AG04450 (cell line): ENCODE measurements around the gene SPR. TPM values are rescaled to one million over a fixed set of nuclear protein-coding genes. Genes with fewer than 3 reads are reported as not detected.

Source experiments
- CTCF ChIA-PET: fragments of 300-600, 350-600 bp; formaldehyde crosslinking; extraction: SDS; loops from one replicate; lab custom pipeline; 2022; ENCODE audit warnings: antibody characterized with exemption, inconsistent platforms; lab: Charles Lee
- POLR2A ChIA-PET: fragments of 350-600 bp; formaldehyde crosslinking; extraction: SDS; loops from one replicate; lab custom pipeline; 2021; ENCODE audit warnings: antibody characterized with exemption, inconsistent platforms; lab: Yijun Ruan, JAX
- DNase-seq: peaks from one replicate; pipeline ENCODE4 v3.0.0-alpha.2; 2011; ENCODE audit warnings: low read depth, low spot score
- H3K27ac ChIP-seq: one replicate; pipeline ENCODE4 v1.5.1; 2012; ENCODE audit warnings: low read depth, low read length, control low read depth
- H3K27me3 ChIP-seq: one replicate; pipeline ENCODE4 v1.6.0; 2012; ENCODE audit warnings: low read length; ENCODE audit not compliant: control insufficient read depth, insufficient read depth
- H3K4me3 ChIP-seq: 2 replicates; pipeline ENCODE4 v1.5.1; 2011; ENCODE audit warnings: mild to moderate bottlenecking, low read depth, low read length, control low read depth
- H3K9me3 ChIP-seq: 2 replicates; pipeline ENCODE4 v1.5.1; 2012; ENCODE audit warnings: low read length; ENCODE audit not compliant: control insufficient read depth, insufficient read depth
- polyA plus RNA-seq: library from polyadenylated mRNA; depleted of rRNA; stranded (reverse); fragments of >200 nt; gene quantifications from 2 replicates; pipeline ENCODE4 v1.2.3, GENCODE V29; 2011
- TF ChIP-seq, protein P1 (sequence below): IDR thresholded peaks from 2 replicates; pipeline ENCODE4 v1.5.1; 2011; ENCODE audit warnings: low read depth, low read length, control low read depth, inconsistent platforms

SPR gene
- polyA plus RNA-seq, 1 experiment: 17.5 TPM

GRCh38 chr2:72887740-72888437 is 681 bp downstream of the SPR start:
- POLR2A ChIA-PET: no interaction called here
- Histone ChIP-seq H3K9me3 (no peaks in the 10 kb centered on the region), H3K27me3 (peaks cover 2% of the 10 kb centered on the region), H3K27ac (peak overlapping the region; percentile 52), H3K4me3 (peak overlapping the region; percentile 71)
- CTCF ChIA-PET: interaction anchor here (0.5 to 11.9 kb wide), 34 partner anchors 8 to 1342 kb away, joined by 3 to 222 read pairs (median 4); no protein-coding TSS in a partner anchor
- peak; percentile 68 for DNase-seq
- TF ChIP-seq, protein P1, sequence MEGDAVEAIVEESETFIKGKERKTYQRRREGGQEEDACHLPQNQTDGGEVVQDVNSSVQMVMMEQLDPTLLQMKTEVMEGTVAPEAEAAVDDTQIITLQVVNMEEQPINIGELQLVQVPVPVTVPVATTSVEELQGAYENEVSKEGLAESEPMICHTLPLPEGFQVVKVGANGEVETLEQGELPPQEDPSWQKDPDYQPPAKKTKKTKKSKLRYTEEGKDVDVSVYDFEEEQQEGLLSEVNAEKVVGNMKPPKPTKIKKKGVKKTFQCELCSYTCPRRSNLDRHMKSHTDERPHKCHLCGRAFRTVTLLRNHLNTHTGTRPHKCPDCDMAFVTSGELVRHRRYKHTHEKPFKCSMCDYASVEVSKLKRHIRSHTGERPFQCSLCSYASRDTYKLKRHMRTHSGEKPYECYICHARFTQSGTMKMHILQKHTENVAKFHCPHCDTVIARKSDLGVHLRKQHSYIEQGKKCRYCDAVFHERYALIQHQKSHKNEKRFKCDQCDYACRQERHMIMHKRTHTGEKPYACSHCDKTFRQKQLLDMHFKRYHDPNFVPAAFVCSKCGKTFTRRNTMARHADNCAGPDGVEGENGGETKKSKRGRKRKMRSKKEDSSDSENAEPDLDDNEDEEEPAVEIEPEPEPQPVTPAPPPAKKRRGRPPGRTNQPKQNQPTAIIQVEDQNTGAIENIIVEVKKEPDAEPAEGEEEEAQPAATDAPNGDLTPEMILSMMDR: peak; percentile 99

DNA sequence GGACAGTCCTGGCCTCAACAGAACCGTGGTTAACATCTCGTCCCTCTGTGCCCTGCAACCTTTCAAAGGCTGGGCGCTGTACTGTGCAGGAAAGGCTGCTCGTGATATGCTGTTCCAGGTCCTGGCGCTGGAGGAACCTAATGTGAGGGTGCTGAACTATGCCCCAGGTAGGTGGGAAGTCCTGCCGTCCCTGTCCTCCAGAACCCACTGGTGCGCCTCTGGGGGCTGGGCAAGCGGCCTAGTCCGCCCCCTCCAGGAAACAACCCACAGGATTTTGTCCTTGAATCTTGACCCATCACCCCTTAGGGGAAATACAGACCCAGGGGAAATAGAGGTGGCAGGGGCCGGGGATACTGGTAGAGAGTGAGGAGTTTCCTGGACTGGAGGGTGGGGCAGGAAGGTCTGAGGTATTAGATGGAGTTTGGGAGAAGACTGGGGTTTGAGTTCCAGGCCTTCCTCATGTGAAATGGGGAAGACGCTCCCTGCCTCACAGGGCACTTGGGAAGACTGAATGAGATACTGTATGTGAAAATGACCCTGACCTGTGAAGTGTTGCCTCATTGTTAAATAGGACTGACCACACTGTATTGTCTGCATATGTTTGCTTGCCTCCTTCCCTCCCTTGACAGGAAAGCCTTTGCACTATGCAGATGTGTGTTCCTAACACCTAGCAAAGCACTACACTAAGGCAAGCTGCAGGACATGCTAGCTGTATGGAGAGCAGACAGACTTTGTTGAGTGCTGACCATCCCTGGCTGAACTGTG is 1.4 kb downstream of the SPR start:
- POLR2A ChIA-PET: no interaction called here
- DNase-seq: no peak
- CTCF ChIA-PET: interaction anchor here (0.5 to 11.9 kb wide), 23 partner anchors 8 to 324 kb away, joined by 3 to 222 read pairs (median 6); no protein-coding TSS in a partner anchor
- TF ChIP-seq, protein P1: no peak
- peak overlapping the region; percentile 46; the same call in 1 of the 2 replicates for H3K4me3 ChIP-seq
- H3K27ac ChIP-seq: no peak overlapping the region
- H3K27me3 ChIP-seq: peaks cover 2% of the 10 kb centered on the region
- H3K9me3 ChIP-seq: no peaks in the 10 kb centered on the region

DNA sequence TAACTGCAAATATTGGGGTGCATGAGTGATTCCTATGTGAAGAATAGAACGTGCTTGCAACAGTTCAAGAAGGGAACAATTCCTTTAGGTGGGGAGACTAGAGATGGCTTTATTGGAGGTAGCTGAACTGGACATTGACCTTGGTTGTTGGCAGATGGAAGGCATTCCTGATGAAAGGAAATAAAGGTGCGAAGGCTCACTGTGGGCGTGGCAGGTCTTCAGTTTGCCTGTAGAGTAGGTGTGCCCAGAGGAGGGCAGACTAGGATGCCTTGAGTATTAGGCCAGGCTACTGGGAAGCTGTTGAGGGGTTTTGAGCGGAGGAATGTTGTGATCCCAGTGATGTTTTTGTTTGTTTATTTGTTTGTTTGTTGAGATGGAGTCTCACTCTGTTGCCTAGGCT is 2.8 kb downstream of the SPR start:
- ChIA-PET POLR2A (no interaction called here), CTCF (interaction anchor here (0.5 to 11.9 kb wide), 10 partner anchors 26 to 1666 kb away, joined by 3 to 222 read pairs (median 6); no protein-coding TSS in a partner anchor)
- H3K27ac ChIP-seq: no peak overlapping the region
- TF ChIP-seq, protein P1: no peak
- H3K9me3 ChIP-seq: no peaks in the 10 kb centered on the region
- no peaks in the 10 kb centered on the region for H3K27me3 ChIP-seq
- no peak overlapping the region for H3K4me3 ChIP-seq
- no peak for DNase-seq

DNA sequence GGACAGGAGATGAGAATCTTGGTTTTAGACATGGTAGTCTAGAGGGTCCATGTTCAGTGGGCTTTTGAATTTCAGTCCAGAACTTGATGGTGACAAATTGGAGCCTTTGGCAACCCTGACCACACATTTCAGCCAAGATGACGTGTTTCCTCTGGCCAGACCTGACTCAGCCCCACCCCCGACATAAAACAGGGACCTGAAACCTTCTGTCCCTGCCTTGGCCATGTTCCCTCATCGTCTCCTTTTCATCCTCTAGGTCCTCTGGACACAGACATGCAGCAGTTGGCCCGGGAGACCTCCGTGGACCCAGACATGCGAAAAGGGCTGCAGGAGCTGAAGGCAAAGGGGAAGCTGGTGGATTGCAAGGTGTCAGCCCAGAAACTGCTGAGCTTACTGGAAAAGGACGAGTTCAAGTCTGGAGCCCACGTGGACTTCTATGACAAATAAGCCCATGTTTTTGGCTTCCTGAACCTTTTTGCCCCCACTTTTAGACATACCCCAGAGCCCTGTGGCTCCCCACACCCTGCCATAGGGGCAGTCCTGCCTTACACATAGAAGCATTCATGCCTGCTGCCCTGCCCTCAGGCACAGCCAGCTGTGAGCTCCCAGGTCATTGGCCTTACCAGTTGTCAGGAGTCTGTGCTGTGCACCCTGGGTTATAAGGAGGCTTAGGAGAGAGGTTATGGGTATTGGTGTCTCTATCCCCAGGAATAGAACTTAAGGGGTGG is 4.0 kb downstream of the SPR start:
- H3K27ac ChIP-seq: no peak overlapping the region
- H3K9me3 ChIP-seq: no peaks in the 10 kb centered on the region; the same call in 1 of the 2 replicates
- H3K4me3 ChIP-seq: no peak overlapping the region
- no peaks in the 10 kb centered on the region for H3K27me3 ChIP-seq
- TF ChIP-seq, protein P1: no peak
- DNase-seq: no peak
- ChIA-PET CTCF (interaction anchor here (0.5 to 11.9 kb wide), 15 partner anchors 12 to 353 kb away, joined by 3 to 222 read pairs (median 20); no protein-coding TSS in a partner anchor), POLR2A (interaction anchor here (1.1 kb wide), 1 partner anchor 83 kb away, joined by 3 read pairs; no protein-coding TSS in a partner anchor)
